Measurements from ENCODE around the gene RNF38. TPM values are rescaled to one million over a fixed set of nuclear protein-coding genes. Genes with fewer than 3 reads are reported as not detected.
A peak's percentile ranks its signal among the peaks of the same experiment; 100 is the strongest.

Gene RNF38
- total and polyA plus RNA-seq, 4 donors: 7.6 to 41.0 (median 25.6) TPM

DNA sequence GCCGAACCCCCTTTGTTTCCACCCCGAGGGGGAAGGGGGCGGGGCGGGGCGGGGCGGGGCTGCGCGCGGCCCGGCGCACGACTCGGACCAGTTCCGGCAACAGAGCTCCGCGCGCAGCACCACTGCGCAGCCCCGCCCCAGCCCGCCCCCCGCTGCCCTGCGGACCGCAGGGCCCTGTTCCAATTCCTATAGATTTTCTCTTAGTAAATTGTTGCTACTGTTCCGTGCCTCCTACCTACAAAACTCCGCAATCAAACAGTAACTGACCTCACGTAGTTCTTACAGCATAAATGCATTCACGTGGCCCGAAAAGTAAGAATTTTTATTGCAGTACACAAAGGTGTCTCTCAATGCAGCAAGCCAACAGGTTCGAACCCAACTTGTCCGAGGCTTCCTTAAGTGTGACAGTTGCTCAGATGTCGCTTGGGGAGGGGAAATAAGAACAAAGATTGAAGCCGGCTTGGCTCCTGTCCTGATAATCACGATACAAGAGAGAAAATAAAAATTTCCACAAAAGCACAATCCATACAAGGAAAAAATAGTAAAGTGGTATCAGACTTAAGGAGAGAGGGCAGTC is 1.2 kb upstream of the RNF38 start:
- H3K4me3 ChIP-seq: peak overlapping the region; percentile 96
- H3K9ac ChIP-seq (ENCODE audit: insufficient read depth in 1 of 2, low read length in 2 of 2): peak overlapping the region in 1 of 2 donors; percentile 7
- WGBS, 2 donors: 1 to 2% methylated on average over 19 to 33 of the region's 33 CpGs
- peak overlapping the region; percentile 87 to 93 for H3K27ac ChIP-seq (ENCODE audit: low read depth in 1 of 2, low read length in 1 of 2)
- peaks cover 0 to 2% (median 0%) of the 10 kb centered on the region in 4 donors for H3K36me3 ChIP-seq (ENCODE audit: control insufficient read depth in 4 of 4, insufficient read depth in 4 of 4, low read length in 4 of 4)
- no peaks in the 10 kb centered on the region for H3K9me3 ChIP-seq (ENCODE audit: control insufficient read depth in 4 of 4, insufficient read depth in 3 of 4, low read length in 3 of 4)
- peaks cover 3 to 22% (median 9%) of the 10 kb centered on the region in 5 donors for H3K4me1 ChIP-seq (ENCODE audit: control insufficient read depth in 5 of 5, insufficient read depth in 5 of 5, low read length in 5 of 5)
- peak; percentile 84 for ATAC-seq (ENCODE audit: insufficient read depth, low FRiP score)
- TF ChIP-seq, protein P1, sequence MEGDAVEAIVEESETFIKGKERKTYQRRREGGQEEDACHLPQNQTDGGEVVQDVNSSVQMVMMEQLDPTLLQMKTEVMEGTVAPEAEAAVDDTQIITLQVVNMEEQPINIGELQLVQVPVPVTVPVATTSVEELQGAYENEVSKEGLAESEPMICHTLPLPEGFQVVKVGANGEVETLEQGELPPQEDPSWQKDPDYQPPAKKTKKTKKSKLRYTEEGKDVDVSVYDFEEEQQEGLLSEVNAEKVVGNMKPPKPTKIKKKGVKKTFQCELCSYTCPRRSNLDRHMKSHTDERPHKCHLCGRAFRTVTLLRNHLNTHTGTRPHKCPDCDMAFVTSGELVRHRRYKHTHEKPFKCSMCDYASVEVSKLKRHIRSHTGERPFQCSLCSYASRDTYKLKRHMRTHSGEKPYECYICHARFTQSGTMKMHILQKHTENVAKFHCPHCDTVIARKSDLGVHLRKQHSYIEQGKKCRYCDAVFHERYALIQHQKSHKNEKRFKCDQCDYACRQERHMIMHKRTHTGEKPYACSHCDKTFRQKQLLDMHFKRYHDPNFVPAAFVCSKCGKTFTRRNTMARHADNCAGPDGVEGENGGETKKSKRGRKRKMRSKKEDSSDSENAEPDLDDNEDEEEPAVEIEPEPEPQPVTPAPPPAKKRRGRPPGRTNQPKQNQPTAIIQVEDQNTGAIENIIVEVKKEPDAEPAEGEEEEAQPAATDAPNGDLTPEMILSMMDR (IDR thresholded peaks at IDR 0.05; ENCODE audit: control extremely low read depth, extremely low read depth): no peak
- no peak for DNase-seq
- no peaks in the 10 kb centered on the region for H3K27me3 ChIP-seq (ENCODE audit: control insufficient read depth in 3 of 3, insufficient read depth in 3 of 3, low read length in 2 of 3)

DNA sequence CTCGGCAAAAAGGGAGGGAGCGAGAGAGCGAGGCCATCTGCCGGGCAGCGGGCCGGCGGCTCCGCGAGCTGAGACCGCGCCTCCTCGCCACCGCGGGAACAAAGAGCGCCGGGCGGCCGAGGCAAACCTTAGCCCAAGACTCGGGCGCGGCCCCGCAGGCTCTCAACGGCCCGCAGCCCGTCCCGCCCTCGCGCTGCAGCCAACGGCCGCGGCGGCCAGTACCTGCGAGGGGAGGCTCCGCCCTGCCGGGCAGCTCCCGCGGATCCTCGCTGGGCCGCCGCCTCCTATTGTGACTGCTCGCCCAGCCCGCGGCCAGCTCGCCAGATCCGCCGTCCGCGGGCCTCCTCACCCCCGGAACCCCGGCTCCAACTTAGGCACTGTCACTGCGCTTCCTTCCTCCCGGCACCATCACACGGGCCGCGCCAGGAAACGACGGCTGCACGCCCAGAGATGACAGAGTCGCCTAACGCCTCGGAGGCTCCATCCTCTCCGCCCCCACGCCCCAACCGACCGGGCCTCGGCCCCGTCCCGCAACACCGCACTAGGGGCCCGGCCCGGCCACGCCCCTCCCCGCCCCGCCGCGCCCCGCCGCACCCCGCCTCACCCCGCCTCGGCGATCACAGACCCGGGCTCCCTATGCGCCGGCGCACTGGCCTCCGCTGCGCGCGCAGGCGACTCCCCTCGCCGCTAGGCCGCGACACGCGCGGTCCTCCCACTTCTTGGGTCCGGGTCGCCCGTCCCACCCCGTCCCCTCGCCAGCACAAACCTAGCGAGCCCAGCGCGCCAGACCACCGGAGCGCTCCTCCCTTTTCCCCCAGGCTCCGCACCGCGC is 479 bp upstream of the RNF38 start:
- DNase-seq (peak; percentile 92 to 94 (median 93)), ATAC-seq (ENCODE audit: insufficient read depth, low FRiP score) (peak; percentile 94)
- TF ChIP-seq, protein P1 (IDR thresholded peaks at IDR 0.05; ENCODE audit: control extremely low read depth, extremely low read depth): no peak
- Histone ChIP-seq H3K27ac (ENCODE audit: low read depth in 1 of 2, low read length in 1 of 2) (peak overlapping the region; percentile 87 to 93), H3K27me3 (ENCODE audit: control insufficient read depth in 3 of 3, insufficient read depth in 3 of 3, low read length in 2 of 3) (no peaks in the 10 kb centered on the region), H3K4me3 (peak overlapping the region; percentile 96), H3K9me3 (ENCODE audit: control insufficient read depth in 4 of 4, insufficient read depth in 3 of 4, low read length in 3 of 4) (no peaks in the 10 kb centered on the region), H3K4me1 (ENCODE audit: control insufficient read depth in 5 of 5, insufficient read depth in 5 of 5, low read length in 5 of 5) (peaks cover 3 to 22% (median 9%) of the 10 kb centered on the region in 5 donors), H3K9ac (ENCODE audit: insufficient read depth in 1 of 2, low read length in 2 of 2) (peak overlapping the region; percentile 89 to 98), H3K36me3 (ENCODE audit: control insufficient read depth in 4 of 4, insufficient read depth in 4 of 4, low read length in 4 of 4) (peaks cover 0 to 2% (median under 1%) of the 10 kb centered on the region in 4 donors)
- 1% methylated on average over 73 to 111 of the region's 111 CpGs for WGBS, 2 donors

DNA sequence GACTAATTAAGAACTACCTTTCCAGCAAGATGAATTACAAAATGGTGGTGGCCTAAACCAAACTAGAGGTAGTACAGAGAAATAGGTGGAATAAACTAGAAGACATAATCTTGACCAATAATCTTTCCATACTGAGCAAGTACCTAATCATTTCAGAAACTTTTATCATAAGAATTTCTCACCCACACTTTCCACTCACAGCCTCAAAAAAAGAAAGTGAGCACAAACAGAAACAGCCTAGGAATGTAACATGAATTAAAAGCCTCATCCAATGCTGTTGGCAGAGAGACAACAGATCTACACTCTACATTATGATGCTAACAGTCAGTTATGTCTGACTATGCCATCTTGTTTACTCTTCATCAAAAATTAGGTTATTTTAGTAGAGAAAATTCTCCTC is 1.3 kb downstream of the RNF38 start:
- Histone ChIP-seq H3K36me3 (ENCODE audit: control insufficient read depth in 4 of 4, insufficient read depth in 4 of 4, low read length in 4 of 4) (peaks cover 0 to 2% (median under 1%) of the 10 kb centered on the region in 4 donors), H3K27me3 (ENCODE audit: control insufficient read depth in 3 of 3, insufficient read depth in 3 of 3, low read length in 2 of 3) (no peaks in the 10 kb centered on the region), H3K4me3 (no peak overlapping the region), H3K27ac (ENCODE audit: low read depth in 1 of 2, low read length in 1 of 2) (peak overlapping the region in 1 of 2 donors; percentile 45), H3K9me3 (ENCODE audit: control insufficient read depth in 4 of 4, insufficient read depth in 3 of 4, low read length in 3 of 4) (no peaks in the 10 kb centered on the region), H3K9ac (ENCODE audit: insufficient read depth in 1 of 2, low read length in 2 of 2) (peak overlapping the region in 1 of 2 donors; percentile 51), H3K4me1 (ENCODE audit: control insufficient read depth in 5 of 5, insufficient read depth in 5 of 5, low read length in 5 of 5) (peaks cover 3 to 22% (median 9%) of the 10 kb centered on the region in 5 donors)
- ATAC-seq (ENCODE audit: insufficient read depth, low FRiP score): no peak
- DNase-seq: peak in 2 of 3 donors; percentile 29 to 52
- TF ChIP-seq, protein P1 (IDR thresholded peaks at IDR 0.05; ENCODE audit: control extremely low read depth, extremely low read depth): no peak

Data from lung (tissue), 12 donors.